Measurements from ENCODE around the gene PDE4D. TPM values are rescaled to one million over a fixed set of nuclear protein-coding genes. Genes with fewer than 3 reads are reported as not detected.

Gene PDE4D
- total RNA-seq, 1 experiment from 2014 or later, result 3.6 TPM

GRCh38 chr5:59433174-59433573, 460.4 kb downstream of the PDE4D start:
- Histone ChIP-seq H3K27me3 (ENCODE audit: low read length) (no peaks in the 10 kb centered on the region), H3K4me2 (ENCODE audit: low read length) (no peak overlapping the region), H3K9ac (ENCODE audit: low read length) (no peak overlapping the region), H2AFZ (ENCODE audit: low read length) (no peak overlapping the region), H3K4me3 (ENCODE audit: low read length) (no peak overlapping the region), H3K9me3 (ENCODE audit: low read length) (no peaks in the 10 kb centered on the region), H4K20me1 (ENCODE audit: low read length) (no peaks in the 10 kb centered on the region), H3K79me2 (ENCODE audit: low read length) (no peaks in the 10 kb centered on the region), H3K36me3 (ENCODE audit: low read depth, low read length) (no peaks in the 10 kb centered on the region), H3F3A (ENCODE audit: low read length, unreplicated experiment) (no peaks in the 10 kb centered on the region), H3K27ac (ENCODE audit: low read length) (no peak overlapping the region), H3K9me2 (replicated peaks; ENCODE audit: low read length) (no peaks in the 10 kb centered on the region), H3K4me1 (ENCODE audit: insufficient read depth, low read length) (no peaks in the 10 kb centered on the region)
- ChIA-PET POLR2A (ENCODE audit: unreplicated experiment) (no interaction called here), CTCF (no interaction called here)
- intact Hi-C loops (cut with micrococcal nuclease), result loop anchor here (10.0 kb wide), 1 partner anchor 398 kb away; no protein-coding TSS in a partner anchor
- DNase-seq, result no peak
- ATAC-seq, result no peak
- BruUV-seq (replicated peaks), result no TSS peak
- no peak for TF ChIP-seq CTCF (conservative IDR thresholded peaks at IDR 0.05; ENCODE audit: low read depth, low read length)
- no peak for TF ChIP-seq EZH2phosphoT487 (IDR thresholded peaks at IDR 0.05; ENCODE audit: borderline replicate concordance, low read length)
- TF ChIP-seq EZH2 (IDR thresholded peaks at IDR 0.05; ENCODE audit: low read length, unreplicated experiment), result no peak

- intact Hi-C loops (cut with micrococcal nuclease), result loop anchor here (10.0 kb wide), 1 partner anchor 395 kb away; no protein-coding TSS in a partner anchor
- TF ChIP-seq CTCF (conservative IDR thresholded peaks at IDR 0.05; ENCODE audit: low read depth, low read length) (no peak), EZH2 (IDR thresholded peaks at IDR 0.05; ENCODE audit: low read length, unreplicated experiment) (no peak), EZH2phosphoT487 (IDR thresholded peaks at IDR 0.05; ENCODE audit: borderline replicate concordance, low read length) (no peak)
- H3K27ac ChIP-seq (ENCODE audit: low read length), result no peak overlapping the region
- H3K4me3 ChIP-seq (ENCODE audit: low read length), result no peak overlapping the region
- H3K27me3 ChIP-seq (ENCODE audit: low read length), result no peaks in the 10 kb centered on the region
- no peaks in the 10 kb centered on the region for H4K20me1 ChIP-seq (ENCODE audit: low read length)
- H3K9ac ChIP-seq (ENCODE audit: low read length), result no peak overlapping the region
- no peaks in the 10 kb centered on the region for H3K9me2 ChIP-seq (replicated peaks; ENCODE audit: low read length)
- no peaks in the 10 kb centered on the region for H3K9me3 ChIP-seq (ENCODE audit: low read length)
- H3F3A ChIP-seq (ENCODE audit: low read length, unreplicated experiment), result no peaks in the 10 kb centered on the region
- no TSS peak for BruUV-seq (replicated peaks)
- no peaks in the 10 kb centered on the region for H3K36me3 ChIP-seq (ENCODE audit: low read depth, low read length)
- H2AFZ ChIP-seq (ENCODE audit: low read length), result no peak overlapping the region
- CTCF ChIA-PET, result no interaction called here
- DNase-seq (no peak), ATAC-seq (no peak)
- H3K4me2 ChIP-seq (ENCODE audit: low read length), result no peak overlapping the region
- H3K4me1 ChIP-seq (ENCODE audit: insufficient read depth, low read length), result no peaks in the 10 kb centered on the region
- H3K79me2 ChIP-seq (ENCODE audit: low read length), result no peaks in the 10 kb centered on the region
- POLR2A ChIA-PET (ENCODE audit: unreplicated experiment), result no interaction called here
Observed at GRCh38 chr5:59430066-59430685, 463.4 kb downstream of the PDE4D start.

GRCh38 chr5:59428391-59428790, 465.1 kb downstream of the PDE4D start:
- BruUV-seq (replicated peaks), result no TSS peak
- Histone ChIP-seq H3K9me3 (ENCODE audit: low read length) (no peaks in the 10 kb centered on the region), H3K4me2 (ENCODE audit: low read length) (no peak overlapping the region), H4K20me1 (ENCODE audit: low read length) (no peaks in the 10 kb centered on the region), H3K79me2 (ENCODE audit: low read length) (no peaks in the 10 kb centered on the region), H3K4me3 (ENCODE audit: low read length) (no peak overlapping the region), H3K4me1 (ENCODE audit: insufficient read depth, low read length) (no peaks in the 10 kb centered on the region), H3F3A (ENCODE audit: low read length, unreplicated experiment) (no peaks in the 10 kb centered on the region), H3K27ac (ENCODE audit: low read length) (no peak overlapping the region), H2AFZ (ENCODE audit: low read length) (no peak overlapping the region), H3K36me3 (ENCODE audit: low read depth, low read length) (no peaks in the 10 kb centered on the region), H3K9me2 (replicated peaks; ENCODE audit: low read length) (no peaks in the 10 kb centered on the region), H3K27me3 (ENCODE audit: low read length) (no peaks in the 10 kb centered on the region), H3K9ac (ENCODE audit: low read length) (no peak overlapping the region)
- ChIA-PET POLR2A (ENCODE audit: unreplicated experiment) (no interaction called here), CTCF (no interaction called here)
- TF ChIP-seq EZH2 (IDR thresholded peaks at IDR 0.05; ENCODE audit: low read length, unreplicated experiment), result no peak
- no peak for TF ChIP-seq EZH2phosphoT487 (IDR thresholded peaks at IDR 0.05; ENCODE audit: borderline replicate concordance, low read length)
- no peak for TF ChIP-seq CTCF (conservative IDR thresholded peaks at IDR 0.05; ENCODE audit: low read depth, low read length)
- intact Hi-C loops (cut with micrococcal nuclease), result no loop called here
- DNase-seq, result no peak
- no peak for ATAC-seq
